AG20443 (cell line): Measurements from ENCODE around the gene LRBA.
"Not testable (repeated sequence)": the region's sequence is repeated elsewhere in the genome, so short reads cannot be mapped to it uniquely, and the experiment has no call there.

ENCODE experiments used
- DNase-seq: peaks from one replicate; pipeline ENCODE4 v3.0.0; 2012; ENCODE audit warnings: low spot score, mixed read lengths

The LRBA gene, protein sequence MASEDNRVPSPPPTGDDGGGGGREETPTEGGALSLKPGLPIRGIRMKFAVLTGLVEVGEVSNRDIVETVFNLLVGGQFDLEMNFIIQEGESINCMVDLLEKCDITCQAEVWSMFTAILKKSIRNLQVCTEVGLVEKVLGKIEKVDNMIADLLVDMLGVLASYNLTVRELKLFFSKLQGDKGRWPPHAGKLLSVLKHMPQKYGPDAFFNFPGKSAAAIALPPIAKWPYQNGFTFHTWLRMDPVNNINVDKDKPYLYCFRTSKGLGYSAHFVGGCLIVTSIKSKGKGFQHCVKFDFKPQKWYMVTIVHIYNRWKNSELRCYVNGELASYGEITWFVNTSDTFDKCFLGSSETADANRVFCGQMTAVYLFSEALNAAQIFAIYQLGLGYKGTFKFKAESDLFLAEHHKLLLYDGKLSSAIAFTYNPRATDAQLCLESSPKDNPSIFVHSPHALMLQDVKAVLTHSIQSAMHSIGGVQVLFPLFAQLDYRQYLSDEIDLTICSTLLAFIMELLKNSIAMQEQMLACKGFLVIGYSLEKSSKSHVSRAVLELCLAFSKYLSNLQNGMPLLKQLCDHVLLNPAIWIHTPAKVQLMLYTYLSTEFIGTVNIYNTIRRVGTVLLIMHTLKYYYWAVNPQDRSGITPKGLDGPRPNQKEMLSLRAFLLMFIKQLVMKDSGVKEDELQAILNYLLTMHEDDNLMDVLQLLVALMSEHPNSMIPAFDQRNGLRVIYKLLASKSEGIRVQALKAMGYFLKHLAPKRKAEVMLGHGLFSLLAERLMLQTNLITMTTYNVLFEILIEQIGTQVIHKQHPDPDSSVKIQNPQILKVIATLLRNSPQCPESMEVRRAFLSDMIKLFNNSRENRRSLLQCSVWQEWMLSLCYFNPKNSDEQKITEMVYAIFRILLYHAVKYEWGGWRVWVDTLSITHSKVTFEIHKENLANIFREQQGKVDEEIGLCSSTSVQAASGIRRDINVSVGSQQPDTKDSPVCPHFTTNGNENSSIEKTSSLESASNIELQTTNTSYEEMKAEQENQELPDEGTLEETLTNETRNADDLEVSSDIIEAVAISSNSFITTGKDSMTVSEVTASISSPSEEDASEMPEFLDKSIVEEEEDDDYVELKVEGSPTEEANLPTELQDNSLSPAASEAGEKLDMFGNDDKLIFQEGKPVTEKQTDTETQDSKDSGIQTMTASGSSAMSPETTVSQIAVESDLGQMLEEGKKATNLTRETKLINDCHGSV (N-terminal part only)

DNA sequence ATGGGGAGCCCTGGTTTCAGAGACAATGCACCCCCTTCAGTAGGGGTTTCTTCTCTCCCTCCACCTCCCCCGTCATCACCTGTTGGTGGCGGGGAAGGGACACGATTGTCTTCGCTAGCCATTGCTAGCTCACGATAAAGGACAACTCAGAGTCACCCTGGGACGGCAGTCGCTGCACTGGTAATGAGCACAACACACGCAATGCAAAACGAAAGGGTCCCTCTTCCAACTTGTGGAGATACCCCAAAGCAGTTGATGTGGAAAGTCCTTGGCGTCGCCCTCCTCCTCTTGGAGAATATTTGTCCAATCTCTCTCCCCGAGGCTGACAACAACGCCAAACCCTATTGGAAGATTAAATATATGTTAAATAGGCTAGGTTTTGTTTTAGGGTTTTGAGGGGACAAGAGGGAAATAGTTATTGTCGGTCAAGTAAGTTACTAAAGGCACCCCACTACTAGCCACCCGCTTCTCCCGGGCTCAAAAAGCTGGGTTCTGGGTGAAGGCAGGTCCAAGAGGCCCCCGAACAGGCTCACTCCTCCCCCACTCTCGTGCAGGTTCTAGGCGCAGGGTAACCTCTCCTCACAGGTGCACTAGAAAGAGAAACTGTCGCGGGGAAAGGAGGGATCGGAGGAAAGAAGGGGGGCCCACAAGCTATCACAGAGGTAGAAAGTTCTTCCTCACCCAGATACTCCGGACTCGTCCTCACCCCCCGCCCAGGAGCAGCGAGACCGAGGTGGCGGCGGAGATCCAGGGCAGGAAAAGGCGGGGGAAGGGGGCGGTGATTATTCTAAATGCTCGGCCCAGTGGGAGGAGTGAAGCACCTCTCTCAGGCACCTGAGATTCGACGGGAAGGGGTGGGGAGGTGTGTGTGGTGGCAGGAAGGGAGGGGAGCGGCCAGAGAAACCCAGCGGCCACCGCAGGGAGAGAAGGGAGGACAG lies at the start of gene LRBA:
LRBA (minus strand) TSS at position 764 of the 938 bp plus-strand sequence; CDS start at position 122, 642 bp downstream.
- peak; percentile 62 for DNase-seq

DNA sequence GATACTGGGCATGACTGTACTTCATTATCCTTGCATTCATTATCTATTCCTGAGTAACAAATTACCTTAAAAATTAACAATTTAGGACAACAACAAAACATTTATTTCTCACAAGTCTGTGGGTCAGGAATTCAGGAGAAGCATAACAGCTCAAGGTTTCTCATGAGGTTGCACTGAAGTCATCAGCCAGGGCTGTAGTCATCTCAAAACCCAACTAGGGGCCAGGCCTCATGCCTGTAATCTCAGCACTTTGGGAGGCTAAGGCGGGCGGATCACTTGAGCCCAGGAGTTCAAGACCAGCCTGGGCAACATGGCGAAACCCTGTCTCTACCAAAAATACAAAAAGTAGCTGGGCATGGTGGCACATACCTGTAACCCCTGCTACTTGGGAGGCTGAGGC lies 48.1 kb upstream of the LRBA start:
- DNase-seq, result not testable (repeated sequence)

DNA sequence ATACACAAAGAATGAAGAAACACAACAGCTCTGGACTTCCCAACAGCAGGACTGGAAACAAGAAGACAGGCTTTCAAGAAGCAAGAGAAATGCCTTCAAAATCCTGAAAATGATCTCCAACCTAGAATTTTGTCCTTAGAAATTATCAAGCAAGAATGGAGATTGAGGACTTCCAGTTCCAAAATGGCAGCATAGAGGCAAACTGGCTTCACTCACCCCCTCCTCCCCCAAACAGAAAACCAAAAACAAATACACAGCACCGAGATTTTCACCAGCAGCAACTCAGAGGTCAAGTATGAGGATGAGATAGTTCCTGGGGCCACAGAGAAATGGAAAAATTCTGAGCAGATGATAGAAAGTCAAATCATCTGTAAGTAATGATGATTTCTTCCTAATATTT lies 40.5 kb upstream of the LRBA start:
- no peak for DNase-seq

DNA sequence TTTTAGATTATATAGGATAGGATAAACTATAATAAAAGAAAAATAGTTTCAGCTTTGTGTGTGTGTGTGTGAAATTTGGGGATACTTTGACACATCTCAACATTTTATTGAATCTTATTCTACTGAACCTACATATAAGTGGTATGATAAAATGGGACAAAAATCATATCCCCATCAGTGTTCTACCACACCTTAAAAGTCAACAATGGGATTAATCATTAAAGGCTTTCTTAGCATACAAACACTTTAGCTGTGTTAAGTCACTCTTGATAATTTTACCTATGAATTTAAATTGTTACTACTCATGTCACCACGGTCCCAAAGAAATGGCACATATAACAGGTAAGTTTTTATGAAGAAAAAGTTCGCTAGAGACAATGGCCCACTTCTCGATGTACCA lies 37.7 kb upstream of the LRBA start:
- no peak for DNase-seq

DNA sequence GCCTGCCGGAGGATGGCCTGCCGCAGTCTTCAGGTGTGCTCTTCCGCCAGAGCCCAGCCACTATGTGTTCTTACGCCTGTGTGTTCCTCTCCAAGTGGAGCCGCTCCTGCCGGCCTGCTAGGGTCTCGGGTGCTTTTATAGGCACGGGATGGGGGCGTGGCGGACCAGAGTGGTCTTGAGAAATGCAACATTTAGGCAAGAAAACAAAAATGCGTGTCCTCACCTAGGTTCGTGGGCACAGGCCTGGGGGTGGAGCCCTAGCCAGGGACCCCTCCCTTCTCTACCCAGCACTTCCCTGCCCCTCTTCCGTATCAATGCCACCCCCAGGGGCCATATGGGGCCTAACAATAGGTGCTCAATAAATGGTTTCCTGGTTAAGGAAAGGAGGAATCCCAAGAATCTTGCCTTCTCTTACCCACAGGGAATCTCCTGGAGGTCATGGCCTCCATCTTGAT lies 34.4 kb upstream of the LRBA start:
- no peak for DNase-seq

DNA sequence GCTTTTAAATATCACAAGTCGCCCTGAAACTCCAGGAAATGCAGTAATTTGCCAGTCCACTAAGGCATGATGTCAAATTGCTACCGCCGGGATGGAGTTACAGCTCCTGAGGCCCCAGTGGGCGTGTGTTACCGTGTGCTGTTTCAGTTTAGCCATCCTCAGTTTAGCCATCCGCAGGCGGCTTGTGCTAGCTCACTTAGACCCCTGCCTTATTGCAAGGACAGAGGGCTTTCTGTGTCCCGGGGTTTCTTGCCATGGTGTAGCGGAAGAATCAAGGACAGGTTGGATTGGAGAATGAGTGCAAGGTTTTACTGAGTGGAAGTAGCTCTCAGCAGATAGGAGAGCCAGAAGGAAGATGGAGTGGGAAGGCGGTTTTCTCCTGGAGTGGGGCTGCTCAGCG lies 33.8 kb upstream of the LRBA start:
- no peak for DNase-seq

DNA sequence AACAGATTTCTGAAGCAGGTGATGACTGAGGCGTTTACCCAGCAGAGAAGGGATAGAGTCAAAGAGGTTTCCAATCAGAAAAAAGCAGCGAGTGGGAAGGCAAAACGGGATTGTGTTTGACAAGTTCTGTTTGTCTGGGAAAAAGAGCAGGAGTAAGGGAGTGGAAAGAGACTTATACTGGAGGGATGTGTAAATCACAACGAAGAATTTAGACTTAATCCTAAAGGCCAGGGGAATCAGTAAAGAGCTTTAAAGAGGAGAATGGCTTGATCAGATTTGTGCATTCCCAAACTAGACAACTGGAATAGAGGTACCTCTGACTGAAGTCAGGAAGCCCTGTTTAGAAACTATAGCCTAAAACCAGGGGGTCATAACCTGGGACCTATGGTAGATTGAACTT lies 31.5 kb upstream of the LRBA start:
- DNase-seq, result no peak

DNA sequence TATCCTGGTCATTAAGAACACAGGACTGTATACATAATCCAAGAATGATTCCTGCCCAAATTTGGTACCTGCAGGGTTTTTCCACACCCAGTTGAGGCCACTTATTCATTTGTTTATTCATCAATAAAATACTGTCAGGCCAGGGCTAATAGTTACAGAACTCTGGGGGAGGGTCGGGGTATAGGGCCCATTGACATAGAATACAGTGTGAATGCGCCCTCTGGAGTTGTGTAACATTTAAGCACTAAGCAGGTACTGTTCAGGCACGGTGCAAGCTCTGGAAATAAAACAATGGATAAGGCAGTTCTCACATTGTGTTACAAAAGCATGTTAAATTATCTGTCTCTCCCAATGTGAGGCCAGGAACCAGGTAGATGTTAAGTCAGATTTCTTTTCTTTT lies 30.8 kb upstream of the LRBA start:
- no peak for DNase-seq

DNA sequence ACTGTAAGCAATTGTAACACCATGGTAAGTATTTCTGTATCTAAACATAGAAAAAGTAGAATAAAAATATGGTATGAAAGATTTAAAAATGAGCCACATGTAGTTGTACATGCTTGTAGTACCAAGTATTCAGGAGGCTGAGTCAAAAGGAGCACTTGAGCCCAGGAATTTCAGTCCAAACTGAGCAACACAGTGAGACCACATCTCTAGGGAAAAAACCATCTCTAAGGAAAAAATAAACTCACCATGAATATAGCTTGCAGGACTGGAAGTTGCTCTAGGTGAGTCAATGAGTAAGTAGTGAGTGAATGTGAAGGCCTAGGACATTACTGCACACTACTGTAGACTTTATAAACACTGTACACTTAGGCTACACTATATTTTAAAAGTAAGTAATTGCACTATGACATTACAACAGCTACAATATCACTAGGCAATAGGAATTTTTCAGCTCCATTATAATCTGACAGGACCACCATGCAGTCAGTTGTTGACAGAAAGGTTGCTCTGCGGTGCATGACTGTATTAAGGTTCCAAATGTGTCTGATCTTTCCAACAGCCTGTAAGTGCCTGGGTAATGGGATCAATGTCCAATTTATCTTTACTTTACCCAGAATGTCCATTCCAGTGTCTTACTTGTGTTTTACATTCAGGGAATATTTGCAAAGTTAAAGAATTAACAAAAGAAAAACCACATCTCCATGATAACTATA lies 28.9 kb upstream of the LRBA start:
- DNase-seq, result no peak

DNA sequence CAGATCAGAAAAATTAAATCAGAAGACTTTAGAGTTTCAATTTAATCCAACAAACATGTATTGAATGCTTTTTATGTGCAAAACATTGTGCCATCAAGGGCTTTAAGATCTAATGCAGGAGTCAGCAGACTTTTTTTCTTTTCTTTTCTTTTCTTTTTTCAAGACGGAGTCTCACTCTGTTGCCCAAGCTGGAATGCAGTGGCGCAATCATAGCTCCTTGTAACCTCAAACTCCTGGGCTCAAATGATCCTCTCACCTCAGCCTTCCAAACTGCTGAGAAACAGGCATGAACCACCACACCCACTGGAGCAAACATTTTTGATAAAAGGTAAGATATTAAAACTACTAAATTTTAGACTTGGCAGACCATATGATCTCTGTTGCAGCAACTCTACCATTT lies 24.6 kb upstream of the LRBA start:
- DNase-seq, result no peak

DNA sequence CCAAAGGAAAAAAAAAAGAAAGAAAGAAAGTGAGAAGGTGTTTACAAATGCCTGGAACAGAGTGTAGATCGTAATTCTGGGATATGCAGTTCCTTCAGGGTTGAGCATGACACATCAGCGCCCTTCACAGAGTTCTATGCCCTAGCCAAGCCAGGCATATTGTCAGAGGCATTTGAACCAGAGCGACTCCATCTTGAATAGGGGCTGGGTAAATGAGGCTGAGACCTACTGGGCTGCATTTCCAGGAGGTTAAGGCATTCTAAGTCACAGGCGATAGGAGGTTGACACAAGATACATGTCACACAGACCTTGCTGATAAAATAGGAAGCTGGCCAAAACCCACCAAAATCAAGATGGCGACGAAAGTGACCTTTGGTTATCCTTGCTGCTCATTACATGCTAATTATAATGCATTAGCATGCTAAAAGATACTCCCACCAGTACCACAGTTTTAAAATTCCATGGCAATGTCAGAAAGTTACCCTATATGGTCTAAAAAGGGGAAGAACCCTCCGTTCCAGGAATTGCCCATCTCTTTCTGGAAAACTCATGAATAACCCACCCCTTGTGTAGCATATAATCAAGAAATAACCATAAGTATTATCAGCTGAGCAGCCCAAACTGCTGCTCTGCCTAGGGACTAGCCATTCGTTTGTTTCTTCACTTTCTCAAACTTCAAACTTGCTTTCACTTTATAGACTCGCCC lies 23.5 kb upstream of the LRBA start:
- no peak for DNase-seq

DNA sequence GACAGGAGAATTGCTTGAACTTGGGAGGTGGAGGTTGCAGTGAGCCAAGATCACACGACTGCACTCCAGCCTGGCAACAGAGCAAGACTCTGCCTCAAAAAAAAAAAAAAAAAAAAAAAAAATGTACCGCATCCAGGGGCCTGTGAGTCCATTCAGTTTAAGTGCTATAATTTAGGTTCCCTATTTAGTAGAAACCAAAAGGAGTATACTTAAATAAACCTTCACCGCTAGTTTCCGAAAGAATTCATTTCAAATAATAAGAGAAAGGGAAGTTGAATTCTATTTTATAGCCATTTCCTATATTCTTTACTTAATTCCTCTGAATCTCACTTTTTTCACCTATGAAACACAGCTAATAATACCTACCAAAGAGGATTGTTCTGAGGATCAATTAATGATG lies 20.8 kb upstream of the LRBA start:
- no peak for DNase-seq

DNA sequence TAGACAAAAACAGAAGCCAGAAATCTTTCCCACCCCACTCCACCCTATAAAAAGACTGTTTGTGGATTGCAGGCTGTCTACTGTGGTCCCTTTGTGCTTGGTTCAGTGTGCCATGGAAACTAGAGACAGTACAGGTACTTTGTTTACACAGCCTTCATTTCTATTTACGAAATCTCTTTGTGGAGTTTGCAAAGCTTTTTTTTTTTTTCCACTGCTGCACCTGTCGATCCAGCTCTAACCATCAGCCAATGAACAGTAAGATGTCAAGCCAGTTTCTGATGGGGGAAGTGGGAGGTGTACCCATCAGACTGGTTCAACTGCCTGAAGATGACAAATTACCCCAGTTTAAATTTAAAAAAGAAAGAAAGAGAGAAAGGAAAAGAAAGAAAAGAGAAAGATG lies 20.2 kb upstream of the LRBA start:
- no peak for DNase-seq

DNA sequence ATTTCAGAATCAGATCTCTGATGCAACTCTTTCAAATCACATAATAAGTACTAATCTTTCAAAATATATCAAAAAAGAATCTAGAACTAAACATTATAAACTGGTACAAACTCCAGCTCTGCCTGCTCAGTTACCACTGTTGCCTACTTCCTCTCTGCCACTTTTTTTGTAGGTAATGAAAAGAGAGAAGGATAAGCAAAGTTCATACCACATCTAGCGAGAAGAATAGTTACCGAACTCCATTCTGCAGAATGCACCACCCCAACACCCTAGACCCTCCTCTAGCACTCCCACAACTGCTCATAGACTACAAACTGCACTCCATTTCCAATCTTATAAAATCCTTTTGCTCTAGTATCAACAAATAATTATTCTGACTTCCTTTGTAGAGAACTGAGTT lies 19.7 kb upstream of the LRBA start:
- no peak for DNase-seq

DNA sequence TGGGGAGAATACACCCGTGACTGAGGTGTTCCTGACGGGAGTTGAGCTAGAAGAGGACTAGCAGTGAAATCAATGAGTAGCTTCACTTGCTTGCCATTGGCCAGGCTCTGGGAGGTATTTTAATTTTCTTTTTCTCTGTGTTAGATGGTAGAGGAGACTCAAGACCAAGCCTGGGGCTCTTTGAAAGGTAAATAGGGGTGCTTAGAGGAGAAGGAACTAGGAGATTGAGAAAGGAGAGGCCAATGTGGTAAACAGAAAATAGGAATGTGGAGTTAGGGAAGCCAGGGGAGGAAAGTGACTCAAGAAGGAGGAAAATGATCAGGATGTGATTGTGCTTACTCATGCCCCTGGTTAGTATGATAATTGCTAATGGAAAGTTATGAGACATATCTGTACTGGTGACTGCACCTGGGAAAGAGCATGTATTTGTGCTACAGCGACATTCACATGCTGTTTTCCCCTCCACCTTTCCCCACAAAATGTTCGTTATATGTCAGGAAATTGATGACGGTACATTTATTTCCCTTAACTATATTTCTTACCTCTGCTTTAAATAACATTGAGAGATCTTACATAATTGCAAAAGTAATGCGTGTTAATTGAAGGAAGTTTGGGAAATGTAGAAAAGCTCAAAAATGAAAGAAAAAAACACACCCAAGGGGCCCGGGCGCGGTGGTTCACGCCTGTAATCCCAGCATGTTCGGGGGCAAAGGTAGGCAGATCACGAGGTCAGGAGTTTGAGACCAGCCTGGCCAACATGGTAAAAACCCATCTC lies 16.9 kb upstream of the LRBA start:
- DNase-seq, result peak; percentile 41

DNA sequence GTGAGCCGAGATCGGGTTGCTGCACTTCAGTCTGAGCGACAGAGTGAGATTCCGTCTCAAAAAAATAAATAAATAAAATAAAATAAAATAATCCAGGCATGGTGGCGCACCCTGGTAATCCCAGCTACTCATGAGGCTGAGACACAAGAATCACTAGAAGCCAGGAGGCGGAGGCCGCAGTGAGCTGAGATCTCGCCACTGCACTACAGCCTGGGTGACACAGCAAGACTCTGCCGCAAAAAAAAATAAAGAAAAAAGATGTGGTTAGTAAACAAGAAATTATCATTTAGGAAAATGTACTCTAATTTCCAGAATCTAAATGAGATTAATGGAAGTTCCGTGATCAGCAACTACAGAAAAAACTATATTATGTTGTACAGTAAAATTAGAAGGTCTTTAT lies 14.5 kb upstream of the LRBA start:
- DNase-seq, result no peak

DNA sequence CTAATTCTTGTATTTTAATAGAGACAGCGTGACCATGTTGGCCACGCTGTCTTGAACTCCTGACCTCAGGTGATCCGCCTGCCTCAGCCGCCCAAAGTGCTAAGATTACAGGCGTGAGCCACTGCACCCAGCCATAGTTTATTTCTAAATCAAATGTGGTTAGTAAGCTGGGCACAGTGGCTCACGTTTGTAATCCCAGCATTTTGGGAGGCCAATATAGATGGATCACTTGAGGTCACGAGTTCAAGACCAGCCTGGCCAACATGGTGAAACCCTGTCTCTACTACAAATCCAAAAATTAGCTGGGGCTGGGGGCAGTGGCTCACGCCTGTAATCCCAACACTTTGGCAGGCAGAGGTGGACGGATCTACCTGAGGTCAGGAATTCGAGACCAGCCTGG lies 13.9 kb upstream of the LRBA start:
- DNase-seq, result not testable (repeated sequence)

DNA sequence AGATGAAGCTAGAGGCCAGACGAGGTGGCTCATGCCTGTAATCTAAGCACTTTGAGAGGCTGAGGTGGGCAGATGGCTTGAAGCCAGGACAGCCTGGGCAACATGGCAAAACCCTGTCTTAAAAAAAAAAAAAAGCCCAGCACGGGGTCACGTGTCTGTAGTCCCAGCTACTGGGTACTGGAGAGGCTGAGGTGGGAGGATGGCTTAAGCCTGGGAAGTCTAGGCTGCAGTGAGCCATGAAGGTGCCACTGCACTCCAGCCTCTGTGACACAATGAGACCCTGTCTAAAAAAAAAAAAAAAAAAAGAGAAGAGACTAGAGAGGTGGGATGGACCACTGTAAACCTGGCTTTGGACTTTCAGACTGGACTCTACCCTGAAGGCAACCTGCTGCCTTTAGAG lies 10.7 kb upstream of the LRBA start:
- DNase-seq, result no peak

DNA sequence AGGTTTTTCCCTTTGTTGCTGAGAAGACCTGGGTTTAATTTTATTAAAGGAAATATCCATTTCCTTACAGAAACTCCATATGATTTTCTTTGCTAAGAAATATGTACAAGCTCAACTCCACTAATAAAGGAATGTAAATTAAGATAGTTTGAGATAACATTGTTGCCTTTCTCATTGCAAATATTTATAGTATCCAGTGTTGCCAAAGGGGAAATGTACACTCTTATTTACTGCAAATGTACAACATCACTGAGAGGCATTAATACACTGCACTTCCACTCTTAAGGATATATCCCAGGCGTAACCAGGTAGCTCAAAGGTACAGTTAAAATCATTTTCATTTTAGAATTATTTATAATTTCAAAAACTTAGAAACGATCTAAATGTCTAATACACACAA lies 7.5 kb upstream of the LRBA start:
- DNase-seq, result no peak
